Transverse colon (tissue), 3 donors: ENCODE results near the gene CTCF.

Source experiments
- EP300 ChIP-seq: sonication (generic); formaldehyde crosslinking; IDR thresholded peaks from one replicate; pipeline ENCODE4 v1.6.1; 2017; ENCODE audit warnings: antibody characterized with exemption, low read depth
- POLR2A ChIP-seq: fragments of 450-650 bp; IDR thresholded peaks from one replicate; pipeline ENCODE4 v1.6.1; 2016; ENCODE audit warnings: antibody characterized with exemption, mild to moderate bottlenecking, moderate library complexity
- TF ChIP-seq, protein P1 (sequence below), 5 experiments: fragments of 200-600 bp in 3 of 5; fragments of 450-650 bp in 2 of 5; sonication (generic) in 3 of 5; IDR thresholded peaks; 1 replicate in 2 of 5; 2 replicates in 3 of 5; pipeline ENCODE4 v1.5.1; 2016 to 2017; ENCODE audit warnings: antibody characterized with exemption in 5 of 5, inconsistent platforms in 3 of 5, mild to moderate bottlenecking in 2 of 5, moderate library complexity in 1 of 5

DNA sequence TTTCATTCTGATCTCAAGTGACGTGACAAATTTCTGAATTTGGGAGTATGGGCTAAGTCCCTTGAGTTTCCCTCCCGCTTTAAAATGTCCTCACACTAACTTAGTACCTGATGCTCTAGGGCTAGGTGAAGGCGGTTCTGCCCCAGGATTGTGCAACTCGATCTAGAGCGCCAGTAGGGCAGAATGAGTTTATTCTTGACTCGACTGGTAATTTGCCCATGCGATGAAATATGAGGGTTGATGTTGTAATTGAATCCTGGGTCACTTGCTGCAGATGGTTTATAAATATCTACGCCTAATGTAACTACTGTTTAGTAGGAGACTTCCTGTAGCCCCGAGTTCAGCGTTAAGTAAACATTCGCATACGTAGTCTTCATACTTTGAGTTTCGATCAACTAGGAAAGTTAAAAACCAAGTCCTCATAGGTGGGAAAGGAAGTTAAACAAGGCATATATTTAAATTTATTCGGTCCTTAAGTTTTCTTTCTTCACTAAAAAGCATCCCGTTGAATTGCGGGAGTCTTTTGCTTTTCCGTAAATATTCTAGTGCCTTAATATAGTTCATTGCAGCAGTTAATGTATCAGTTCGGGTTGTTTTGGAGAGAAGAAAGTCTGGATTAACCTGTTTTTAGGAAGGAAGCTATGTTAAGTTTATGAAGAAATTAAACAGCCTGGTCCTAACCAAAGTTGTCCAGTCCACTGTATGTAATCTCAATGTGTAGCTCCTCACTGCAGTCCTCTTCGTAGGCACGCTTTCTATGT is 1.6 kb downstream of the CTCF start:
- TF ChIP-seq, protein P1, sequence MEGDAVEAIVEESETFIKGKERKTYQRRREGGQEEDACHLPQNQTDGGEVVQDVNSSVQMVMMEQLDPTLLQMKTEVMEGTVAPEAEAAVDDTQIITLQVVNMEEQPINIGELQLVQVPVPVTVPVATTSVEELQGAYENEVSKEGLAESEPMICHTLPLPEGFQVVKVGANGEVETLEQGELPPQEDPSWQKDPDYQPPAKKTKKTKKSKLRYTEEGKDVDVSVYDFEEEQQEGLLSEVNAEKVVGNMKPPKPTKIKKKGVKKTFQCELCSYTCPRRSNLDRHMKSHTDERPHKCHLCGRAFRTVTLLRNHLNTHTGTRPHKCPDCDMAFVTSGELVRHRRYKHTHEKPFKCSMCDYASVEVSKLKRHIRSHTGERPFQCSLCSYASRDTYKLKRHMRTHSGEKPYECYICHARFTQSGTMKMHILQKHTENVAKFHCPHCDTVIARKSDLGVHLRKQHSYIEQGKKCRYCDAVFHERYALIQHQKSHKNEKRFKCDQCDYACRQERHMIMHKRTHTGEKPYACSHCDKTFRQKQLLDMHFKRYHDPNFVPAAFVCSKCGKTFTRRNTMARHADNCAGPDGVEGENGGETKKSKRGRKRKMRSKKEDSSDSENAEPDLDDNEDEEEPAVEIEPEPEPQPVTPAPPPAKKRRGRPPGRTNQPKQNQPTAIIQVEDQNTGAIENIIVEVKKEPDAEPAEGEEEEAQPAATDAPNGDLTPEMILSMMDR (IDR thresholded peaks at IDR 0.05), result no peak
- TF ChIP-seq POLR2A (no peak), EP300 (no peak)
